AG10803 (cell line): ENCODE results near the gene GATB.

Source experiments
- DNase-seq: peaks from one replicate; pipeline ENCODE4 v3.0.0; 2010; ENCODE audit warnings: low read depth
- H3K4me3 ChIP-seq: 2 replicates; pipeline ENCODE4 v1.5.1; 2011; ENCODE audit warnings: mild to moderate bottlenecking, low read length, control low read depth
- CTCF ChIP-seq: conservative IDR thresholded peaks from 2 replicates; pipeline ENCODE4 v1.5.1; 2011; ENCODE audit warnings: mild to moderate bottlenecking, low read length, control low read depth, inconsistent platforms

The GATB gene

GRCh38 chr4:151798678-151799416 is 38.0 kb upstream of the GATB start:
- no peak for DNase-seq
- no peak overlapping the region for H3K4me3 ChIP-seq
- TF ChIP-seq CTCF = no peak

DNA sequence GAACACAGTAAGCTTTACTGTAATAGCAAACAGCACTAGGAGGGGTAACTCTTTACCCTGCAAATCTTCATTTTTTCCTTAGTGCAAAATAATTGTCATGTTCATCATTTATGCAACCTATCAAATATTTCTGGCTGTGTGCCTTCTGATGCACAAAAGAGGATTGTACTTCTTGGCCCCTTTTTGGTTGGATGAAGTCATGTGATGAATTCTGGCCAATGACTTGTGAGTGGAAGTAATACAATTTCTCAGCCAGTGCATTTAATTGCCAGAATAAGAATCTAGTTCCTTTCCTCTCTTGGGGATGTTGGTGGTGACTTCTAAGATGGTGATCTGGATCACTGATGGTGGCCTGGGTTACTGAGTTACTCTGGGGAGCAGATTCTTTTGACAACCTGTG is 37.0 kb upstream of the GATB start:
- H3K4me3 ChIP-seq = no peak overlapping the region
- TF ChIP-seq CTCF = no peak
- no peak for DNase-seq

- no peak for TF ChIP-seq CTCF
- DNase-seq = peak; percentile 32
- H3K4me3 ChIP-seq = no peak overlapping the region
Observed at GRCh38 chr4:151797131-151797530, 36.3 kb upstream of the GATB start.

DNA sequence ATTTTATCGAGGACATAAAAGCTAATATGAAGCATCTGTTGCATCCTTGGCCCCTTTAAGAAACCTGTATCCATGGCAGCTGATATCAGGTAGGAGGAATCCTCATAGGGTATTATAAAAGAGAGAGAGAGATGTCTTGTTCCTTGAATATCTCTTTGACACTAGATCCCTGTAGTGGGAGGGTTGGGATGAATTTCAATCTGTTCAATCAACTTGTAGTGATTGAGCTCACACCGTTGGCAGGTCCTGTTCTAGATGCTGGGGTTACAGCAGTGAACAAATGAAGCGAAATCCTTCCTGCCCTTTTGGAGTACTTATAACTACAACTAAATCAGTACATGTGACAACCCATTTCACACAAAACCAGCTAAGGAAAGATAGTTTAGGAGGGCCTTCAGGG is 35.3 kb upstream of the GATB start:
- no peak overlapping the region for H3K4me3 ChIP-seq
- DNase-seq = no peak
- TF ChIP-seq CTCF = no peak

DNA sequence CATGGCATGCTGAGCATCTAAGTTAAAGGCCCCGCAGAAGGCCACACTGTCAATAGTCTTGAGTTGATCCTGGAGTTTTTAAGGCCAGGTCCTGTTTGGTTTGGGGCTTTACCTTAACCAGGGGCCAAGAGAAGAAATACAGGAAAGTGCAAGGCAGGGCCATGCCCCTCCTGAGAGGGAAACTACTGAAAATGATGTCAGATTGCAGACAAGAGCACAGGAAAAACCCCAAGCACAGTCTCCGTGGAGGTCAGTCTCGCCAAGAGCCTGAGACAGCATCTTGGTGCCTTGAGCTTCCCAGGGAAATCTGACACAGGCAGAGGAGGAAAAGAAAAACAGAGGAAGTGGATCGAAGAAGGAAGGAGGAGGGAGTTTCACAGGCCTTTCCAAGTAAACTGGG is 32.2 kb upstream of the GATB start:
- DNase-seq = no peak
- no peak overlapping the region for H3K4me3 ChIP-seq
- TF ChIP-seq CTCF = no peak

- H3K4me3 ChIP-seq = no peak overlapping the region
- TF ChIP-seq CTCF = no peak
Observed at GRCh38 chr4:151792530-151792929, 31.7 kb upstream of the GATB start.

GRCh38 chr4:151788021-151788420 is 27.2 kb upstream of the GATB start:
- DNase-seq = no peak
- H3K4me3 ChIP-seq = no peak overlapping the region
- no peak for TF ChIP-seq CTCF

More at GRCh38 chr4:151792530-151792929, 31.7 kb upstream of the GATB start:
- DNase-seq = no peak
